ENCODE results near the gene RPLP2.
A peak's percentile ranks its signal among the peaks of the same experiment; 100 is the strongest.

RPLP2 gene

DNA sequence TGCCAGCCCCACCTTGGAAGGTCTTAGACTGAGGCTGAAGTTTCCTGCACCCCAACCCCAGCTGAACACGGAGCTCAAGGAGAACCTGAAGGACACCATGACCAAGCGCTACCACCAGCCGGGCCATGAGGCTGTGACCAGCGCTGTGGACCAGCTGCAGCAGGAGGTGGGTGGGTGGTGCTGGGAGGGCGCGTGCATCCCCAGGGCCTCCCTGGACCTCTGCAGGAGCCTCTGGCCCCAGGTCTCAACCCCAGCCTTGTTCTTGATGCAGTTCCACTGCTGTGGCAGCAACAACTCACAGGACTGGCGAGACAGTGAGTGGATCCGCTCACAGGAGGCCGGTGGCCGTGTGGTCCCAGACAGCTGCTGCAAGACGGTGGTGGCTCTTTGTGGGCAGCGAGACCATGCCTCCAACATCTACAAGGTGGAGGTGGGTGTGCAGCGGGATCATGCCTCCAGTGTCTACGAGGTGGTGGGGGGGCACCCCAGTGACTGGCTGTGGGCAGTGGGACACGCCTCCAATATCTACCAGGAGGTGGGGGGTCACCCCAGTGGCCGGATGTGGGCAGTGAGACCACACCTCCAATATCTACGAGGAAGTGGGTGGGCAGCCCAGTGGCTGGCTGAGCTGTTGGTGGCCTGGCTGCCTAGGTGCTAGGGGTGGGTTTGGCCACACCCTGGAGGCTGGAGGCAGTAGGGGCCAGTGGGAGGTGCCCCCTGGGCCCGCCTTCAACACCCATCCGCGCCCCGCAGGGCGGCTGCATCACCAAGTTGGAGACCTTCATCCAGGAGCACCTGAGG lies 27.6 kb downstream of the RPLP2 start:
- TF ChIP-seq, protein P1, sequence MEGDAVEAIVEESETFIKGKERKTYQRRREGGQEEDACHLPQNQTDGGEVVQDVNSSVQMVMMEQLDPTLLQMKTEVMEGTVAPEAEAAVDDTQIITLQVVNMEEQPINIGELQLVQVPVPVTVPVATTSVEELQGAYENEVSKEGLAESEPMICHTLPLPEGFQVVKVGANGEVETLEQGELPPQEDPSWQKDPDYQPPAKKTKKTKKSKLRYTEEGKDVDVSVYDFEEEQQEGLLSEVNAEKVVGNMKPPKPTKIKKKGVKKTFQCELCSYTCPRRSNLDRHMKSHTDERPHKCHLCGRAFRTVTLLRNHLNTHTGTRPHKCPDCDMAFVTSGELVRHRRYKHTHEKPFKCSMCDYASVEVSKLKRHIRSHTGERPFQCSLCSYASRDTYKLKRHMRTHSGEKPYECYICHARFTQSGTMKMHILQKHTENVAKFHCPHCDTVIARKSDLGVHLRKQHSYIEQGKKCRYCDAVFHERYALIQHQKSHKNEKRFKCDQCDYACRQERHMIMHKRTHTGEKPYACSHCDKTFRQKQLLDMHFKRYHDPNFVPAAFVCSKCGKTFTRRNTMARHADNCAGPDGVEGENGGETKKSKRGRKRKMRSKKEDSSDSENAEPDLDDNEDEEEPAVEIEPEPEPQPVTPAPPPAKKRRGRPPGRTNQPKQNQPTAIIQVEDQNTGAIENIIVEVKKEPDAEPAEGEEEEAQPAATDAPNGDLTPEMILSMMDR (IDR thresholded peaks at IDR 0.05; ENCODE audit: low read depth, low read length), result no peak

DNA sequence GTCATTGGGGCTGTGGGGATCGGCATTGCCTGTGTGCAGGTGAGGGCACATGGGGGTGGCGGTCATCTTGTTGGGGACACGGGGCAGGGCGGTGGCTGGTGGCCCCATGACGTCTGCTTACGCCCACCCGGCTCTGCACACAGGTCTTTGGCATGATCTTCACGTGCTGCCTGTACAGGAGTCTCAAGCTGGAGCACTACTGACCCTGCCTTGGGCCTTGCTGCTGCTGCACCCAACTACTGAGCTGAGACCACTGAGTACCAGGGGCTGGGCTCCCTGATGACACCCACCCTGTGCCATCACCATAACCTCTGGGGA lies 28.2 kb downstream of the RPLP2 start:
- TF ChIP-seq, protein P1 (IDR thresholded peaks at IDR 0.05; ENCODE audit: low read depth, low read length), result no peak

More for the DNA sequence above, 27.6 kb downstream of the RPLP2 start:
- H3K4me3 ChIP-seq (ENCODE audit: low read depth, low read length), result no peak overlapping the region

DNA sequence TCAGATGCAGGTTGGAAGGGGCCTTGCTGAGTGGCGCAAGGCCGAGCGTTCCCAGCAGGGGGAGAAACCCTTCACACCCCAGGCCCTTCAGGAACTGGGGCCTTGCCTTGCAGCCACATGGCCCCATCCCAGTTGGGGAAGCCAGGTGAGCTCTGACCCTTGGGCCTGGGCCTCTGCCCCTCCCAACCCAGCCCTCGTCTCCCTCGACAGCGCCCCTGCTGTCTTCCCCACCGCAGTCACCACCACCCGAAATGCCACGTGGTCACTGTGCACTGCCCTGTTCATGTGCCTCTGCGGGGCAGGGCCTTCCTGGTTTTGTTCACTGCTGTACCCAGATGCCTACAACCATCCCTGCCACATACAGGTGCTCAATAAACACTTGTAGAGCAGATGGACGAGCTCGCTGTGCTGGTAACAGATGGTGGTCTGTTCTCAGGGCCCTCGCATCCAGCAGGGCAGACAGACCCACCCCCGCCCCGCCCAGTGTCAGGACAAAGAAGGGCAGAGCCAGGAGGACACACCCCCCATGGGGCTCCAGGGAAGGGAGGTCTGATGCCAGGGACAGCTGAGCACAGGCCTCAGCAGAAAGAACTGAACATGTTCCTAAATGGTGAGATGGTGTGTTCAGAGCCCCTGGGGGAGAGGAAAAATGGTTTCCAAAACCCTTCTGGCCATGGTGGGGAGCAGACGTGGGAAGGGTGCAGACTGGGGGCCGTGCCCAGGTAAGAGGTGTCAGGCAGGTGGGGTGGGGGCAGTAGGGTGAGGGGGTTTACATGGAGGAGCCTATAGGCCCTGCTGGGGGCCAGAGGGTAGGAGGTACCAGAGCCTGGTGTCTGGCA lies 28.9 kb downstream of the RPLP2 start:
- TF ChIP-seq, protein P1 (IDR thresholded peaks at IDR 0.05; ENCODE audit: low read depth, low read length), result no peak
- no peak overlapping the region for H3K4me3 ChIP-seq (ENCODE audit: low read depth, low read length)

More for the DNA sequence above, 28.2 kb downstream of the RPLP2 start:
- H3K4me3 ChIP-seq (ENCODE audit: low read depth, low read length), result no peak overlapping the region

DNA sequence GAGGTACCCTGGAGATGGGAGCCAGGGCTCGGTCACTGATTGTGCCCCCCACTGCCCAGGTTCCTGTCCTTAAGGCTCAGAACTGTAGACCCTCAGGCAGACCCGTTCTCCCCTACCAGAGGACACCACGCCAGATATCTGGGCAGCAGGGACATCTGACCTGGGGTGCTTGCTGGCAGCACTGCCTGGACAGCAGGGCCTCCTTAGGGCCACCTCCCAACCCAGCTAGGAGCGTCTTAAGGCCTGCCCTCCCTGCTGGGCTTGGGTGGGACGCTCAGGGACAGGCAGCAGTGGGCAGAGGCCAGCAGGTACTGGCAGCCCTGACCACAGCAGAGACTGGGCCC lies 29.5 kb downstream of the RPLP2 start:
- TF ChIP-seq, protein P1 (IDR thresholded peaks at IDR 0.05; ENCODE audit: low read depth, low read length), result no peak
- no peak overlapping the region for H3K4me3 ChIP-seq (ENCODE audit: low read depth, low read length)

DNA sequence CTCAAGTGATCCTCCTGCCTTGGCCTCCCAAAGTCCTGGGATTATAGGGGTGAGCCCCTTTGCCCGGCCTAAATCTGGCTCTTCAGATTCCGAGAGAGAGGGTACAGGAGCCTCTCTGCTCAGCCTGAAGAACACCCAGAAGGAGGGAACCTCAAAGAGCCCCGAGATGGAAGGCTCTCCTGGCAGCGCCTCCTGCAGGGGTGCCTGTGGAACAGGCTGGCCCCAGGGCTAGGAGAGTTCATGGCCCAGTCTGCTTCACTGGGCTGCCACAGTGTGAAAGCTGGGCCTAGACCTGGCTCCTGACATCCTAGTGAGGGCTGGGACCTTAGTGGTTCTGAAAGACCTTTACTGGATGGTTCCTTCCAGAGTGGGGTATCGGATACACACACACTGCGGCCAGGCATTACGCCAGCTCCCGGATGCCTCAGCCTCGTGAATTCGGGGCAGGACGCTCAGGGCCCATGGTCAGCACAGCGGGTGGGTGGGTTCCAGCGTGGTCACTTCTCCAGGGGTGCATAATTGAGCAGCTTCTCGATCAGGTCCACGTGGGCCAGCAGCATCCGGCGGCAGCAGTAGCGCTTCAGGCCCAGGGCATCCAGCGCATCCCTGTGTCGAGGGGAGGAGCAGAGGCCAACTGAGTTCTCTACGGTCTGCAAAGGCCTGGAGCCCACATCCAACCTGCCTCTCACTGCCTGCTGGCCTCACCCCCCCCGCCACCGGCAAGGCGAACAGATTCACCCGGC lies 30.3 kb downstream of the RPLP2 start:
- H3K4me3 ChIP-seq (ENCODE audit: low read depth, low read length), result no peak overlapping the region; the same call in 1 of the 2 replicates
- TF ChIP-seq, protein P1 (IDR thresholded peaks at IDR 0.05; ENCODE audit: low read depth, low read length), result peak; percentile 31

DNA sequence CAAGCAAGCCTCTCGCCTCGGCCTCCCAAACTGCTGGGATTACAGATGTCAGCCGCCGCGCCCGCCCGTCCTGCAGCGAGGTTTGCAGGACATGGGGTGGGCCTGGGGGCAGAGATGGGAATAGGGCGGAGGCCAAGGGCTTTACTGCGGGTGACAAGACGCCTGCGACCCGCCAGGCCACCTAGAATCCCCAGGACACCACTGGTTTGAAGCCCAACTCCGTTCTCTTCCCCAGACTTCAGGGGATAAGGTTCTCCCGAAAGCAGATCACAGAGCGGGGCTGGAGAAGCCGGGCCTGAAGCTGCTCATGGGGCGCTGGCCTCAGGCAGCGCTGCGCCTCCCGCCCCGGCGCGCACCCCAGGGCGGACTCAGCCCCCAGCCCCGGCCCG lies 32.2 kb downstream of the RPLP2 start:
- peak overlapping the region; percentile 94 for H3K4me3 ChIP-seq (ENCODE audit: low read depth, low read length)
- TF ChIP-seq, protein P1 (IDR thresholded peaks at IDR 0.05; ENCODE audit: low read depth, low read length), result no peak

Measured in WI38 (cell line).